Caki2 (cell line): ENCODE results near the gene MICB. TPM values are rescaled to one million over a fixed set of nuclear protein-coding genes. Genes with fewer than 3 reads are reported as not detected.

Experiments
- DNase-seq: peaks from one replicate; pipeline ENCODE4 v3.0.0-alpha.2; 2015; ENCODE audit warnings: low read depth
- in situ Hi-C: cut with HindIII; loops from 2 replicates; pipeline ENCODE4 v1.10.0; 2016; ENCODE audit warnings: low sequenced_read_pairs, low pct_unique_long_range_greater_than_20kb, mixed read lengths
- total RNA-seq: library from RNA; depleted of rRNA; stranded (reverse); fragments of >200 nt; shearing (Covaris generic); gene quantifications from 2 replicates; pipeline ENCODE4 v1.2.3, GENCODE V29; 2014; ENCODE audit warnings: low replicate concordance

Gene MICB
- total RNA-seq, 1 experiment from 2014 or later = 11.5 TPM

DNA sequence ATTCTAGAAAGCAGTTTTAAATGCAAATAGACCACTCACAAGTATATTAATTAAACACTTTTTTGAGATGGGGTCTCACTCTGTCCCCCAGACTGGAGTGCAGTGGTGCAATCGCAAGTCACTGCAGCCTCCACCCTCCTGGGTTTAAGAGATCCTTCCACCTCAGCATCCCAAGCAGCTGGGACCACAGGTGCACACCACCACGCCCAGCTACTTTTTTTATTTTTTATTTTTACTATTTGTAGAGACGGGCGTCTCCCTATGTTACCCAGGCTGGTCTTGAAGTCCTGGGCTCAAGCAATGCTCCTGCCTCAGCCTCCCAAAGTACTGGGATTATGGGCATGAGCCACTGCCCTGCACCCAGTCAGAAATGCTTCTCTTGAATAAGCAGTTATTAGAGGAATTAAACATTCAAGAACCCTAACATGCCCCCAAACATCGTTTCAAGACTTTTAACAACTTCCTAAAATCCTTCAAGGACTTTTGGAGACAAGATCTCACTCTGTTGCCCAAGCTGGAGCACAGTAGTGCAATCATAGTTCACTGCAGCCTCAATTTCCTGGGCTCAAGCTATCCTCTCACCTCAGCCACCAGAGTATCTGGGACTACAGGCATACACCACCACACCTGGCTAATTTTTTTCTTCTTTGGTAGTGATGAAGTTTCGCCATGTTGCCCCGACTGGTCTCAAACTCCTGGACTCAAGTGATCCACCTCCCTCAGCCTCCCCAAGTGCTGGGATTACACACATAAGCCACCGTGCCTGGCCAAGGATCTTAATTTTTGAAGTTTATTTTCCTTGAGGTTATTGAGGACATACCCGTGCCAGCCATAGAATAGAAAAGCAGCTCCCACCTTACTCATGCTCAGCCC, 34.1 kb downstream of the MICB start:
- DNase-seq = no peak
- in situ Hi-C loops = no loop called here

DNA sequence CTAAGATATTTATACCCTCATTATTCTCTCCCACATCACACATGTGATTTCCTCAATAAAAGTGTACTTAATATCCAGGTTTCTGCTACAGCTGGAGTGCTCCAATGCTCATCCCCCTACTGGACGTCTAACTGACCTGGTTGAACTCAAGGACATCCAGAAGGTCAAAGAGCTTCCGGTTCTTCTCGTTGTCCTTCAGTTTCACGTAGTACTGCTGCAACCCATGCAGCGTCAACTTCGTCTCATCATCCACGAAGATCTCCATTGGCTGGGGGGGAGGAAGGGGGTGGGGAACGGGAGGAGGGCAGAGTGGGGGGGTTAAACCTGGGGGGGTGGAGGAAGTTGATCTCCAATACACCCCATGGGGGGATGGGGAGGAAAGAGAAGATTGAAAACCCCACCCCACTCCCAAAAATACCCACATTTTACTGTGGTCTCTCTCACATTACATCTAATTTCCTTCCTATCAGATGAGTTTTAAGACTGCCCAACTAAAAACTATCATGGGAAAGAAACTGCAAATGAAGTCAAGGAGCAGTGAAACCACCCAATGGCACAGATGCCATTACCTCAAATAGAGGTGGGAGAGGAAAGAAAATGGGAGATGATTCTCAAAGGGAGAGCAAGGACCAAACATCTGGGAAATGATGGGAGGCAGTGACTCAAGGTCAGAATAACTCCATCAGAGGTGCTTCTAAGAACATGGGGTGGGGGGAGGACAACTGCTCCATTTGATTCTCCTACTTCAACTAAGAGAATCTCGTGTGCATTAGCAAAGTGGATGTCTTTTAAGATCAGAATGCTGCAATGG, 34.9 kb downstream of the MICB start:
- DNase-seq = no peak
- in situ Hi-C loops = no loop called here

DNA sequence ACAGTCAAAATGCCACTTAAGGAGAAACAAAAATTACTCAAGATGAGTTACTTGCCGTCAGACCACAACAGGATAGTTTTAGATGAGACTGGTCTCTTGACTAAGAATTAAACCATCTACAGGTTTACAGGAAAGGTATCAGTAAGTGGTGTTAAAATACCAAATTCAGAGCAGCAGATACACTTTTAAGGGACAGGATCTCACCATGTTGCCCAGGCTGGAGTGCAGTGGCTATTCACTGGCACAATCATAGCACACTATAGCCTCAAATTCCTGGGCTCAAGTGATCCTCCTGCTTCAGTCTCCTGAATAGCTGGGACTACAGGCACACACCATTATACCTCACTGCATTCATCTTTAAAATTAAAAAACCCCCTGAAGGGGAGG, 35.5 kb downstream of the MICB start:
- no peak for DNase-seq
- in situ Hi-C loops = no loop called here

- in situ Hi-C loops = no loop called here
- no peak for DNase-seq
Observed at GRCh38 chr6:31534011-31534410, 36.1 kb downstream of the MICB start.

DNA sequence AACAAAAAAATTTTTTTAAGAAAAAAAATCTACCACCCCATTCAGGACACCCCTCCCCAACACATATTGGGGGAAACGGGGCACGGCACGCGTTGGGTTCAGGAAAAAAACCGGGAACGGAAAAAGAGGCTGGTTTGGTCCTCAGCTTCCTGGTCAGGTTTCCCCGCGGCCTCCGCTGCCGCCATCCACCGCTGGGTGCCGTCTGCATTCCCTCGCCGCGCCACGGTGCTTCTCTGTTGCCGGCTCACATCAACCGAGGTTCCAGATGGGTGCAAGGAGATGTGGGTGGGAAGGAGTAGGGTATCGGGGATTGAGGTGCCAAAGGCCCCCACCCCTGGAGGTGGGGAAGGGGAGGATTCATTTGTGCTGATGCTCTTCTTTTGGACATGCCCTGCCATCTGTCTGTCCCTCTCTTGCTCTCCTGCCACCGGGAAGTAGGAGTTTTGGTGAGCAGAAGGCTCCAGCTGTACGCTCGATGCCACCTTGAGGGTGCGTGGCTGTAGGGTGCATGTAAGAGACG, 36.6 kb downstream of the MICB start:
- in situ Hi-C loops = no loop called here
- no peak for DNase-seq

DNA sequence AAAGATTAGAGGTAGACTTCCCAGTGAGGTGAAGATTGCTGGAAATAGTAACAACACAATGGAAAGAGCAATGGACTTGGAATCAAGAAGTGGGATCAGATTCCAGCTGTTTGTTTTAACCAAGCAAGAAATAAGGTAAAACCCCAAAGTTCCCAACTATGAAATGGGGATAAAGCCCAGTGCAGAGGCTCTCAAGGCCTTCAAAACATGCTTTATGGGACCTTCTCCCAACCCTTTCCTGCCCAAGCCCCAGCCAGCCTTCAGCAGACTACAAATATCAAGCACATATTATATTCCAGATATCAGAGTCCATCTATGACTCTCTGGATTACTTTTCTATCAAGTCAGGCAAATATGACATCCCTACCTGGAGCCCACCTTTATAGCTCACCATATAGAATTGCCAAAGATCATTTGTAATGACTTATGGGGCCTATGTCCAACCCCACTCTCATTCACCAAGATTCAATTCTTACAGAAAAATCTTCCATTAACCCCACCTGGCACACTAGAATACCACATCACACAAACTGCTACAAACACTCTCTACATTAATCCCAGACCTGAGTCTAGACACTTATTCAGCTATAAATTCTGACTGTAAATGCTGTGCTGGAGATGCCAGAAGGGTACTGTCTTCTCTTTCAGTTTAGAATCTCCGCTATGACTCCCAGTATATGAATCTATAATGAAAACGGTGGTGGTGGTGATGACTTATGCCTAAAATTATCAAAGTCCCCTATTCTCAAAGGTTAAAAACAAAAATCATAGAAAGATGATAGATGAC, 37.8 kb downstream of the MICB start:
- in situ Hi-C loops = no loop called here
- DNase-seq = no peak

DNA sequence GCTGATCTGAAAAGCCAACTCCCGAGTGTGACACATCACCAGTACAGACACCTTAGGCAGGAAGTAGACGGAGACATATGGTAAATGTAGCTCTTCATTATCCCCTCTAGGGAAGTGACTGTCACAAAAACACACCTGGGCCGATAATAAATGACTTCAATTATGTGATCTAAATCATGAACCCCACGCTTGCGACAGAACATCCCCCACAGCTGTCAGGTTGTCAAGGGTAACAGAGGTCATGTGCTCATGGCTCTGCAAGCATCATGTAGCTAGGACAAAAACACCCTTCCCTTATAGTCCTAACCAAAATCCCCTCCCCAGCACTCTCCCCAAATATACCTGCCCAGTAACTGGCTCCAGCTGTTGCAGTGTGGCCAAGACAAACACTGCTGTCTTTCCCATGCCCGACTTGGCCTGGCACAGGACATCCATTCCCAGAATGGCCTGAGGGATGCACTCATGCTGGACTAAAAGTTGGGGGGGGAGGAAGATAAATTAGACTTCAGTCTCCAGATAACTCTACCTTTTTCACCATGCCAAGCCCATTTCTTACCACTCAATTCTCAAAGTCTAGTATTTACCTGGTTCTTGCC, 41.0 kb downstream of the MICB start:
- in situ Hi-C loops = no loop called here
- DNase-seq = no peak

DNA sequence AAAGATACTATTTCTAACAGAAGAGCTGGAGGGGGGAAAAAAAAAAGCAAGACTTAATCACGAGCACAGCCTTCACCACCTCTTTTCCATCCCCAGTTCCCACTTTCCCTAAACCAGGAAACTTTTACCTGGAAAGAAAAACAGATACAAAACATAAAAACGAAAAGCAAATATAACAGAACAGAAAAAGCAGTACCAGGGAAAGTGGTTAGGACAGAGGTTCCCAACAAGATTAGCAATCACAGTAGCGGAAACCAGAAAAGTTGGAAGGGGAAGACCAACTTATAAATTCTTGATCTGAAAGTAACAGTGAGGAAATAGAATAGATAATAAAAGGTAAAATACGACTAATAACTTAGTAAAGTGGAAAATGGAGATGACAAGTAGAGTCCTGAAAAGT, 42.7 kb downstream of the MICB start:
- in situ Hi-C loops = no loop called here
- no peak for DNase-seq

DNA sequence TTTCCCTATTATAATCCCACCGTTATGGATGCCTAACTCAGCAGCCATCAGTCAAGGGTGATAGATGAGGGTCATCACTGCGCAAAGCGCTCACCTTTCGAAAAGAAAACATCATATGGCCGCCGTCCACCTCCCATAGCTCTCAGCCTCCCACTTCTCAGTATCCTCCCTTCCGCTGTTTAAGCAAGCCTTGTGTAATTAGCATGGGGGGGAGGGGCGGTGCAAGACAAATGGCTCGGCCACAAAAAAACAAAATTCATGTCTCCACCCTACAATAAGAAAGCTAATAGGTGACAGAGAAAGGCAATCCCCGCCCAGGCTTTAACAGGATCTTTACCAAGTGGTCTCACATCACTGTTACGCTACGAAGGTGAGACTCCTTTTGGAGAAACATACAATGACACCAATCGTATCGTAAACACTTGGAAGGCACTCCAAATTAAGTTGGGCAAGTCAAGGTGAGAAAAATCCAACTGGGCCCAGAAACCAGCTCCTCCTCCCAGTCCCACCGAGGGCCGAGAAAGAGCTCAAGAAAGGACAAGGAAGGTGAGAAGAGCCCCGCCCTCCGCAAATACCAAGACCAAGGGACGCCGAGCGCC, 43.2 kb downstream of the MICB start:
- in situ Hi-C loops = no loop called here
- peak; percentile 71 for DNase-seq

GRCh38 chr6:31541658-31542521, 43.9 kb downstream of the MICB start, which contains the start of gene DDX39B:
DDX39B (minus strand) TSS chr6:31542003; CDS start chr6:31540532, 1,471 bp downstream.
- peak; percentile 95 for DNase-seq
- in situ Hi-C loops = no loop called here

GRCh38 chr6:31543639-31544038, 45.7 kb downstream of the MICB start:
- DNase-seq = no peak
- in situ Hi-C loops = no loop called here

- in situ Hi-C loops = no loop called here
- DNase-seq = no peak
Observed at GRCh38 chr6:31544676-31545075, 46.7 kb downstream of the MICB start.

DNA sequence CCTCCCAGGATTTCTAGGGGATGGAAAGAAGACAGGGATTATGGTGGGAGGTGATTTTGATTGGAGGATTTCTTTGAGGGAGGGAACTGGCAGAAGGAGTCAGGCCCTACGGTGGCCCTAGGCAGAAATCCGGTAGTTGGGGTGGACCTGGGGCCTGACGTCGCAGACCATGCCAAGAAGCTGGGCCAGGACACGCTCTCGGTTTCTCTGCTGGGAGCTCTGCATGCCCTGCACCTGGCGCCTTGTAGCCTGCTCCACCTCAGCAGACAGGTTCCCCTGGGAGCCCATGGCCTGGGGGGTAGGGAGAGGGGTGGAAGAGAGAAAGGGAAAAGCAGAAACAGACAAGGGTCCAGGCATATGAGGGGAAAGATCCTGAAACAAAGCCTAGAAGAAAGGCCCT, 47.3 kb downstream of the MICB start:
- in situ Hi-C loops = no loop called here
- no peak for DNase-seq

DNA sequence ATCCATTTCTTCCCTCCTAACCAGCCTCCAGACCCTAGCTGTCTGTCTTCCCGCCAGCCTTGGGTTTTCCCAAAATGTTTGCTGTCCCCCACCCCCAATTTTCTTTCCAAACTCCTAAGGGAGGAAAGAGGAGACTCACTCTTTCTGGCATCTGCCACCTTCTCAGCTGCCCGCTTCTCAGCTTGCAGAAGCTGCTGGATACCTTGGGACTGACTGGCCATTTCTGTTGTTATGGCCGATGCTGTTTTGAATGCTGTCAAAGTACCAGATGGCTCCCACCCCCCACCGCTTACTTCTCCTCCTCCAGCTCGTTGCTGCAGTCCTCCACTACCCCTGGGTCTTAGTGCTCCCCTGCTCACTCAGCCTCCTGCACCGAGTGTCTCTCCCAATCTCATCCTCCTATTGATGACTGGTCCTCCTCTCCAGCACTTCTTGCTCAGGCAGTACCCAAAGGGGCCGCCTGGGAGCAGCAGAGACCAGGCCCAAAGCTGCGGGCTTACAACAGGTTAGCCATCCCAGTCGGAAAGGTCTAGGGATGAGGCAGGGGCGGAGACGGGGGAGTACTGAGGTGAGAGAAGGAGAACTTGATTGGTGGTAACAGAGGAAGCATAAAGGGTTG, 48.5 kb downstream of the MICB start, which contains the start of gene ATP6V1G2:
TSS of gene ATP6V1G2 (minus strand) at position 270 of the 619 bp plus-strand sequence. CDS start at position 221, 49 bp downstream.
- peak; percentile 91 for DNase-seq
- in situ Hi-C loops = no loop called here

- peak; percentile 91 for DNase-seq
- in situ Hi-C loops = no loop called here
Observed at GRCh38 chr6:31546958-31547726, 49.2 kb downstream of the MICB start, which contains the start of gene NFKBIL1. NFKBIL1 (plus strand) TSS chr6:31547608; CDS start chr6:31547695, 87 bp downstream.
